Right lung (tissue), 5 donors: Measurements from ENCODE around the gene MYO5B. TPM values are rescaled to one million over a fixed set of nuclear protein-coding genes. Genes with fewer than 3 reads are reported as not detected.

Experiments
- DNase-seq, 2 donors: peaks; one replicate each; pipeline ENCODE4 v3.0.0-alpha.2; 2013
- polyA plus RNA-seq, 5 donors: library from polyadenylated mRNA; unstranded; fragments of 120-200 nt; gene quantifications; one replicate each; pipeline versions ENCODE4 v1.2.1 to v1.2.3, GENCODE V29; 2013; ENCODE audit warnings: inconsistent platforms in 1 of 5, low replicate concordance in 1 of 5; ENCODE audit not compliant: insufficient read length in 5 of 5, insufficient read depth in 1 of 5

MYO5B gene
- polyA plus RNA-seq, 5 donors, result 7.9 to 13.5 (median 13.0) TPM

DNA sequence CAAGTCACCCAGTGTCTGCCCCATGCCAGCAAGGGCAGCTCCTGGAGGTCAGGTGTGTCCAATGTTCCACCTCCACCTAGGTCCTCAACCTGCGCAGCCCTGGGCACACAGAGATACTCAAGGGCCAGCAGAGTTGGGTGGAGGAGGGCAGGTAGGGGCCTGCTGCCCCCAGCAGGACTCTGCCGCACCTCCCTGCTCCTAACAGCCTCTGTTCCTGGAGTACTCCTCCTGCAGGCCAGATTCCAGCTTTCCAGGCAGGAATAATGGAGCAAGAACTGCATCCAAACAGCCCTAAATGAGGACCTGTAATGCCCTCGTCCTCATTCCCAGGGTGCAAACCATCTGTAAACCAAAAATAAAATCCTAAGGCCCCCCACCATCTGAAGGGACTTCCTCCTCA lies 337.2 kb downstream of the MYO5B start:
- DNase-seq, result no peak

DNA sequence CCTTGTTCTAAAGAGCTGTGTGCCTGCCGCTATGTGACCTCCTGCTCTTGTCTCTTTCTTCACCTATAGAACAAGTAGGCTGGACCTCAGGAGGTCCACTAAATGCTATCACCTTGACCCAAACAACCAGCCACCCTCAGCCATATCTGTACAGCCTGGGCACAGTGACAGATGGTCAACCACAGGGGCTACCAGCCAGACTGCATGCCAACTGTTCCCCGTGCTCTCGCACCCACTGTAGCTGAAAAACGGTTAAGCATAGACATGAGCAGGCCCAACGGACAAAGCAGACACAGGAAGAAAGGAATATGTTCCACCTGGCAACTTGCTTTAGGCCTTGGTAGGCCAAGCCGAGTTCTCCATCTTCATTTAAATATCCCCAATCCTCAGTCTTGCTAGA lies 338.5 kb downstream of the MYO5B start:
- no peak for DNase-seq

DNA sequence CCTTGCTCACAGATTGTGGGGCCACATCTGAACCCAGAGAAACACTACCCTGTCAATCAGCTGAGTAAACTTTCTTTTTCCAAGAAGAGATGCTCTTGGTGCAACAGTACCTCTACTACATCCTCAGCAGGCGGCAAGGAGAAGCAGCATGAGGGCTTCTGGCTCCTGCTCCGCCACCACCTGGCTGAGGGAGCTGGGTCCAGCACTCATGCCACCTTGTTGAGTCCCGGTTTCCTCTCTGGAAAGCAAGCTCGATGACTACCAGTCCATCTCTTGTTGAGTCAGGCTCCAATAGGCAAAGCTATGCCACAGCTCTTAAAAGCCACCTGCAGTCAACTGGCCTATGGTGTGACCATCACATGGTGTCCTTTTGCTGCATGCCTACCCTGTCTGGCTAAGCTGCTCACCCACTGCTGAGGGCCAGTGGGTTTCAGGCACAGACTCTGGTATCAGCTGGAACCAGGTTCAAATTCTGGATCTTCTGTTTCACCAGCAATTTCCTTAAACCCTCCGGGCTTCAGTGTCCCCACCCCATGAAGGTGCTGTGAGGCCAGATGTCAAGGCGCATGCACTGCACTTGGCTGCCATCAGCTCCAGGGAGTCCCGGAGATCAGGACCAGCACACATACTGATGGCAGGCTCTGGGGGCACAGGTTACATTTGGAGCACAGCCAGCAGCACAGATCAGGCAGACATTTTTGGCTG lies 339.1 kb downstream of the MYO5B start:
- no peak for DNase-seq

DNA sequence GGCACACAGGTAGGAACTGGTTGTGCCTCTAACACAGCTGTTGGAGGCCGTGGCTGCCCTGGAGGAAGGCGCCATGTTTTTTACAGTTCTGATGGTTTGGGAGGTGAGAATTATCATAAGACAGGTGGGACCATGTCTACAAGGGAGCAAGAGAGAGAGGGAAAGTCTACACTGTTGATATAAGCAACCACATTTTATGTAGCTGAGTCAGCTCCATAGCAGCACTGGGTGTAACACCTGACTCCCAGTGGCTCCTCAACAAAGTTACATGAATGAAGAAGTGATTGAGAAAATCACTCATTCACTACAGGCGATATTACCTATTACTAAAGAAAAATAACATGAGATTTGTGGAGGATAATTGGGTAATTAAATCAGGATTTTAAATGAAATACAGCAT lies 340.3 kb downstream of the MYO5B start:
- no peak for DNase-seq

DNA sequence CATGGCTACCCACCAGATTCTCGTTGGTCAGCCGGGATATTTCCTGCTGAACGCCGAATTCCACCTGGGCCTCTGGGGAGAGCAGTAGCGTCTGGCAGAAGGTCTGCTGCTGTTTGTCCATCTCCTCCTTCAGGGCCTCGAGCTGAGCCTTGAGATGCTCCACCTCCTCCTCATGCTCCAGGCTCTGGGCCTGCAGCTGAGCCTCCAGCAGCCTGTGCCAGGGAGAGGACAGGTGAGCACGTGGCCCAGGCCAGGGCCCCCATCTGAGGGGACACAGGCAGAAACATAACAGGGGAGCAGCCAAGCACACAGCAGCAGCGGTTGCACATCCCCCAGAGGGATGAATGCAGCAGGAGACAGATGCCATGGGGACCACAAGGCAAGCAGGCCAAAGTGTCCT lies 341.5 kb downstream of the MYO5B start:
- no peak for DNase-seq

DNA sequence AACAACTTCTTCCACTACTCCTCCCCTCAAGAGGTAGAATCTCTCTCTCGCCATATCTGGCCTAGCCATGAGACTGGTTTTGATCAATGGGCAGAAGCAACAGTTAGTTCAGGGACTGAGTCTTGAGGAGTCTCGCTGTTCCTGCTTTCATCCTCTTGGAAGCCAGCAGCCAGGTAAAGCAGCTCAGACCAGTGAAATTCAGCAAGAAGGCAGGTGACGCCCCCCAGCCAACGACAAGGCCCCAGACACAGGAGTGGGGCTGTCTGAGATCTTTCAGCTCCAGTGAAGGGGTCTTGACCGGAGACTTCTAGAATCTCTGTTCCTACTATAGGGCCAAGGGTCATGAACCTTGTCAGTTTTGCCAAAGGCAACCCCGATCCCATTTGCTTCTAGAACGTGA lies 341.9 kb downstream of the MYO5B start:
- DNase-seq, result no peak

DNA sequence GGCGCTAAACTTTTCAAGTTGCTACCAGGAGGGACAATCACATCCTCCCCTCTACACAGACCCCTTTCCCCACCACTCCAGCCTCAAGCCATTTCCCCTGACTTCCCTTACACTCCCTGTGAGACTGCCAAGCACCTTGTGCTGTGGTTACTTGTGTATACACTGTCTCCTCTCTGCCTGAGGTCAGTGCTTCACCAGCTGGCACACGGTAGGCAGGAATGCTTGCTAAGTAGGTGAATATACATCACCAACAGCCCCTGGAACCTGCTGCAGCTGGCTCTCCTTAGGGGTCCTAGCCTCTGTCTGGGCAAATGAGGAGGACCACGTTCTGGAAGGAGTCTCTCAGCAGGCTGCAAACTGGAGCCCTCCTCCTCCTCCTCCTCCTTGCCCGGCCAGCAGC lies 343.3 kb downstream of the MYO5B start:
- no peak for DNase-seq

DNA sequence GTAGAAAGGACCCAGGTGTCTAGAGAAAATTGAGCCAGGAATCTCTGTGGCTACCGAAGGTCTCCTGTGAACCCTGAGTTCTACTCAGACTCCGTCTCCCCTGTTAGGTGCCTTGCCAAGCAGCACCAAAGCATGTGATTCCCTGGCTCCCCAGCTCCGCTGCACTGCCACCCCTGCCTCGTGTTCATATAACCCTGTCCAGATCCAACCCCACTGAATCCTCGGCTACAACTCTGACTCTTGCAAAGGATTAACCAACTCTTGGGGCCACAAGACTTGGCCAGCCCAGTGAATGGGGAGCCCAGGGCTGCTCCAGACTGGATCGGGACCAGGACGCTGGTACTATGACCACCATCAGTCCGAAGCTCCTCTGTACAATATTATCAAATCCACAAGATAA lies 344.3 kb downstream of the MYO5B start:
- DNase-seq, result no peak

DNA sequence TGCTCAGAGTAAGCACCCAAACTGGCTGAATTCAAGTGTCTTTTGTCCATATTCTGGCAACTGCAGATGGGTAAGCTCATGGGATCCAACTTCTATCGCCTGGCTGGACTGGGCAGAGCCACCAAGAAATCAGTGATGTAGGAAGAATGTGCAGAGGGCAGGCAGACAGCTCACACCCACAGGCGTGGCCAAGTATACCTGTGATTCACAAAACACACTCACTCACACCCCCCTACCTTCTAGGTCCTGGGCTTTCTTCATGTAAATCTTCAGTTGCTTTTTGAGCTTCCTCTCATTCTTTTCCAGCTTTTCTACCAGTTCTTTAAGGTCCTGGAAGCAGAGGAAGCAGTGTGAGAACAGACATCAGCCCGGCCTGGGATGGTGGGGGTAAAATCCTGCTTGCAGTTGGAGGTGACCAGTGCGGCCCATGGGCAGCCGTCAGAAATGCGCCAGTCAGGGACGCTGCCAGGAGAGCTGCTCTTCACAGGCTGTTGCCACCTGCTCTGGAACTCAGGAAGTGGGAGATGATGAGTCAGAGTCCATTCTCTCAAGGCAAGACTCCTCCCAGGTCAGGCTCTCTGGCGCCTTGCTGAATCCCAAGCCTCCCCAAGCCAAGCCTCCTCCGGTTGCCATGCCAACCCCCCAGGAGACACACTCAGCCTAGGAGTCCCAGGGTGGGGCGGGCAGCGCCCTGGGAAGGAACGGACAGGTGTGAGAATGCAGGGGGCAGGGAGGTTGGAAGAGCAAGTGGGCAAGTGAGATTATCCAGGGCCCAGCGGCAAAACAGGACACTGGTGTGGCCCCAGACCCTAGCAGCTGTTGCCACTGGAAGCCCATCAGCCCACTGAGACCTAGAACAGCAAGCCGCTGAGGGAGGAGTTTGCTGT lies 345.4 kb downstream of the MYO5B start:
- DNase-seq, result no peak

DNA sequence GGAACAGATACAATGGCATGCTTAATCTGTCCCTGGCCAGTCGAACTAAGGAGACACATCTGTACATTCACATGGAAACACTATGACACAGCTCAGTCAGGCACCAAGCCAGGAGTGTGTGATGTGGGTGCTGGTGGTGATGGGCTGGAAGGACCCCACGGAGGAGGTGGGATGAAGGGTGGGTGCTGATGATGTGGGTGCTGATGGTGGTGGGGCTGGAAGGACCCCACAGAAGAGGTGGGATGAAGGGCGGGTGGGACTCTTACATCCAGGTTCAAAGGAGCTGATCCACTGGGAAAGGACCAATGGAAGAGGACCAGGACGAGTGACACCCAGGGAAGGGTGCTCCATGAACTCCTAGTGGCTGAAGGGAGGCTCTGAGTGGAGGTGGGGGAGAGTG lies 346.8 kb downstream of the MYO5B start:
- DNase-seq, result no peak

DNA sequence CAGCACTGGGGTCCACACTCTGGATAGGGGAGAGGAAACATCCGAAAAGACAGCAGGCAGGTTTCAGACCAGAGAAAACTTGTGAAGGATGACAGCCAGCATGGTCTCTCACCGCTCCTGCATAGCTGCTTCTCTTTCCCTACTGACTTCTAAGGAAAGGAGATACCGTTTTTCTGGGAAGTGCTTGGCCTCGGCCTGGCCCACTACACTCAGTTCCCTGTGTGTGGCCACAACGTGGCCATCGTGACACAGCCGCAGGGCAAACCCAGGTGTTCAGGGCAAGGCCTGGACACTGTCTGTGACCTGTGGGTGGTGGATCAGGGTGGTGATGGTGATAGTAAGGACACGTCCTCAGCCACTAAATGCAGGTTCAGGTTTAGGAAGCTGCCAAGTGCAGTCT lies 347.4 kb downstream of the MYO5B start:
- no peak for DNase-seq

DNA sequence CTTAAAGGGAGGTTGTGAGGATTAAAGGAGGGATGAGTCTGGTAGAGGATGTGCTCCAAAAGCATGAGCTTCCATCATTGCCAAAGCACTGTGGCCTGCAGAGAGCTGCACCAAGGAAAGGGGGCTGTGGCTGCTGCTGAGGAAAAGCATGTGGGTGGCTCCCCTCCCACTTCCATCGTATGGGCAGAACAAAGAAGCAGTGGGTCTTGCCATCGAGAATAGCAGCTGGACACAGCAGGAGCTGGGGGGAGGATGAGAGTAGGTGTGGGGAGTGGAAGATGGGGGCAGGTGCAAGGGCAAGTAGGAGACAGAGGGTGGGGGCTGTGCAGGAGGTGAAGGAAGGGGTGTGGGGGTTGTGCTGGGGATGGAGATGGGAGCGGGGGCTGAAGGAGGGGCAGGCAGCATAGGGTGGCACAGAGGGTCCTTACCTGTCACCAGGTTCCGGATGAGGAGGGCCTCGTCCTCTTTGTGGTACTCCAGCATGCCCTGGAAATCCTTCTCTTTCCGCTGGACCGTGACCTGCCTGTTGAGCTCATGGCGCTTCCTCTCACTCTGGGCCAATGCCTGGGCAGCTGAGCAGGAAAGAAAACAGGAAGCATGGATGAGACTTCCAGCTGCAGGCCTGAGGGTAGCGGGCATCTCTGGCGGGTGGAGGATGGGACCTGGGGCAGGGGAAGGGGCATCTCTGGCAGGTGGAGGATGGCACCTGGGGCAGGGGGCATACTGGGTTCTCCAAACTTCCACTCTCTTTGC lies 348.1 kb downstream of the MYO5B start:
- DNase-seq, result no peak

DNA sequence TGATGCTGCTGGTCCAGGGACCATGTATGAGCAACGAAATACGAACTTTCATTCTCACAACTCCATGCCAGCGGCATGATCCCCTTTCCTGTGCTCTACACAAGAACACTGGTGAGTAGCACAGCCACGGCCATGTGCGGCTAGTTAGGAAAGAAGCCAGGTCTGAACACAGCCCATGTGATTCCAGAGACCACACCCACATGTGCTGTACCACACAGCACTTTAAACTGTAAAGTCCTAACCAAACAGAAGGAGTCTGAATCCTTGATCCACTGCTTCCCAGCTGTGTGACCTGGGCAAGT lies 348.6 kb downstream of the MYO5B start:
- DNase-seq, result no peak

DNA sequence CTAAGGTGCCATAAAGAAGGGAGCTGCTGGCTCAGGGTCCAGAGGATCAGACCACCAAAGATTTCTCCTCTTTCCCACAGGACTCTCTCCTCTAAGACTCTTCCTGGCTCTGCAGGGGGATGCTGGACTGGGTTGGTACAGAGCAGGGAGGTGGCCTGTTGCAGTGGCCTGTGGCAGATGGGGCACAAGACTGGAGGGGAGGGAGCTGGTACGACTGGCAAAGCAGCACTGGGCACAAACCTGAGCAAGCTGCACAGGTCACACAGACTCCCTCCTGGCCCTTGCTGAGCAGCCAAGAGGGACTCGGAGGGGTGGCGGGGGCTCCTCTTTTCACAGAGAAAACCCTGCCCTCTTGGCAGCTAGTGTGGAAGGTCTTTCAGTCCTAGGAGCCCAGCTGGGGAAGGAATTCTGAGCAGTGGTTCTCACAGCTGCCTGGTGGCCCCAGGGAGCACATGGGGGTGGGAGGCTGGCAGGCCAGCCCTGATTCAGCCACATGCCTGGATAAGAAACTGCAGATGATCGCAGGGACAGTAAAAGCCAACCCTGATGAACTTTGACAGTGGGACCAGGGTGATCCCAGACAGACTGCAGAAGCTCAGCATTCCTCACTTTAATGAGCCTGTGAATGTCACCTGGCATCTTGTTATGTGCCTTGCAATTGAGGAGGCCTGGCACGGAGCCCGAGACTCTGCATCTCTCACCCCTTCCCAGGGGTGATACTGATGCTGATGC lies 349.2 kb downstream of the MYO5B start:
- no peak for DNase-seq

DNA sequence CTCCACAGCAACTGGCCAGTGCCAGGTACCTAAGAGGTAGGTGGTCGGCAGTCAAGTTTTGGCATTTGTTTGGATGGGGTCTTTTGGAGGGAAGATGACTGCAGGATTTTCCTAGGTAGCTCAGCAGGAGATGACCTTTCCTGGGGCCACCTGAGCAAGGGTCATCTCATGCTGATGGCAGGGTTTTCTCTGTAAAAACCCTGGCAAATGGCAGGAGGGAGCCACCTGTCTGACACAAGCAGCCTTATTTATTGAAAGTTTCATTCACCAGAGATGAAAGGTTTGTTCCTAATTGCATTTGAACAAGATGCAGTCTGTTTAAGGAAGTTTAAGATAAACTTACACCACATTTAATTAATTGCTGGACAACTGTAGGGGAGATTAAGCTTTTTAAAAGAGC lies 350.0 kb downstream of the MYO5B start:
- no peak for DNase-seq

DNA sequence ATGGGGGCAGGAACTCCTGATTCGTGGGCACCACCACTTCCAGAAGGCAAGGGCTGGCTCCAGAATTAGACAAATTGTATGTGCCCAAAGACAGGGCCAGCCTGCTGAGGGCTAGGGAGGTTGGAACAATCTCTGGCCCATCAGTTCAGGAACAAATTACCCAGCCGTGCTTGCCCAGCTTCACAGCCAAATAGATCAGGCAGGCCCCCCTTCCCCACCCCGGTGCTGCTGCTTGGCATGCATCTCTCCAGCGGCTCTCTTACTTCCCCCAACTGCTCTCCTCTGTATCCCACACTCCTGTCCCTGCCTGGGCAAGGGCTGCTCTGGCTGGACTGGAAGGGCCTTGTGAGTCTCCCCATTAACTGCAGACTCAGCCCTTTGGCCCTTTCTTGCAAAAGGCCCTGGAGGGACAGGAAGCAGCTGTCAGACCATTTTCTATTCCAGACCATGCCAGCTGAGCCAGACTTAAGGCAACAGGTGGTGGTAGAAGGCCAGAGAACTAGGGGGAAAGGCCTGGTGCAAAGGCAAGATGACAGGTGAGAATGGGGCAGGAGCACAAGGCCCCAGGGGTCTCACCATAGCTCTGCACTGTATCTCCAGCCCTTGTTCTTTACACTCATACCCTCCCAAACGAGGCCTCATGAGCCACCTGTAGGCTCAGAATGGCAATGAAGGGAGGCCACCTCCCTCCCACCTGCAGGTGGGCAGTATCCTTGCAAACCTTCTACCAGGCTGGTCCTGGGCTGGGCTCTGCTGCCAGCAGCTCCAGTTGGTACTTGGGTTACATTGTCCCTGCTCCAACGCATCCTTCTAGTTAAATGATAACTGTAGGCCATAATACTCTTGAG lies 350.9 kb downstream of the MYO5B start:
- no peak for DNase-seq

DNA sequence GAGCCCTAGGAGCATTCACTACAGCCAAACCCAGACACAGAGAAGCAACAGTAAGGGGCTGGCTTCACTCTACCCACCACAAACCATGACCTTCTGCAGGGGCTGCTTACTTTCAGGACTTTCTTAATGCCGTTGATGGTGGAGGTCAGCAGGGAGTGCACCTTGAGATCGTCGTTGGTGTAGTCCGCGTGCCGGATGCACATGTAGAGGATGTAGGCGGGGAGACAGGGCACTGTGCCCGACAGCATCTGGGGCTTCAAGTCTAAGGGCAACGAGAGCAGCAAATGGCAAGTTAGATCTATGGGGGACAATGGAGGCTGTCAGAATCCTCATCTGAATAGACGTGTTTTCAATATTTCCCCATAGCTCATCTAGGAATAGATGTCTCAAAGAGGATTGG lies 351.8 kb downstream of the MYO5B start:
- no peak for DNase-seq

DNA sequence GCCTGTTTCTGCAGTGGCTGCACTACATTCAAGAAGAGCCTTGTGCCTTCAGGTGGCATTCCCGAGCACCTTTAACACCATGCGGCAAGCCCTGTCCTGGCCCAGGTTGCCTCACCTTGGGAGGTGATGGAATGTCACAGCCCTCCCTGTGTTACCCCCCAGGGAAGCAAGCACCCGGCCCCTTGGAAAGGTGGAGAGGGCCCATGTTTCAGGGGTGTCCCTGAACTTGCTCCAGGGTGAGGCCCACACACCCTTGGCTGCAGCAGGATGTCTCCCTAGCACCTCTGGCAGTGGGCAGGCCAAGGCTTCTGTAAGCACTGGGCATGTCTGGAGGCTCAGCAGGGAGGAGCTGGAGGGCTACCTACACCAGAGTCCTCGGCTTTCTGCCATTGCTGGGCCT lies 352.3 kb downstream of the MYO5B start:
- no peak for DNase-seq

DNA sequence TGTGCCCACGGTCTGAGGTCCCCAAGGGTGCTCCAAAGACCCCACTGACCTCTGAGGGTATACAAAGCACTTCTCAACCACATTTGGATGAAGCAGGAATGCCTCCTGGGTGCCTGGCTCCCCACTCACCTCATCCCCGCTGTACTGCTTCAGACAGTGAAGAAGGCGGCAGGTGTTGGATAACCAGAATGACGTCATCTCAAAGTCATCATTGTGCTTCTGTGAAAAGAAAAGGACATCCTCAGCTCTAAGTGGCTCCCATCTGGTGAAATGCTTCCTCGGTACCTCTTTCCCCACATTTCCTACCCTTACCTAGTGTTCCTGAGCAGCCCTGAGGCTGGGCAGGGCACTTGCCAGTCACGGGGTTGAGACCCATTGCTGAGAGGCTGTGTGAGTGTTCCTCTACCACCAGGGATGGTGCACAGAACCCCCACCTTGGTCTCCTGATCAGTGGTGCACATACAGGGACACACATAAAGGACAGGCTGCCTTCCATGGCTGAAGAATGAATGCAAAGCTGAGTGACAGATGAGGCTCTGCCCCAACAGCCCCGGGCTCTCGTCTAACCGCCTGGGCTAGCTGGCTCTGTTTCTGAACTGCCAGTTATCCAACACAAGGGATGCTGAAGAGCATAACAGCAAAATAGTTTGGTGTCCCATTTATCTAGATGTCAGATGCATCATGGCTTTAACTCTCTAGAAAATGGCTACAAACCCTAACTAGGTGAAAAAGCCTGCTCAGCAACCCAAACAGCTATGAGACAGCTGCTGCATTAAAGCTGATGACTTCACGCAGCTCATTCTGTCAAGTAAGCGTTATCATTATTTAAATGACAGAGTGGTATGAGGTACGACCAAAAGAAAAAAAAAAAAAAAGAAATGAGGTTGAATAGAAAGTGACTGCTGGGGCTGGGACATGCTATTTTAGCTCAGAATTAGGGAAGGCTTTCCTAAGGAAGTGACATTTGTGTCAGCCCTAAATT lies 353.4 kb downstream of the MYO5B start:
- no peak for DNase-seq

DNA sequence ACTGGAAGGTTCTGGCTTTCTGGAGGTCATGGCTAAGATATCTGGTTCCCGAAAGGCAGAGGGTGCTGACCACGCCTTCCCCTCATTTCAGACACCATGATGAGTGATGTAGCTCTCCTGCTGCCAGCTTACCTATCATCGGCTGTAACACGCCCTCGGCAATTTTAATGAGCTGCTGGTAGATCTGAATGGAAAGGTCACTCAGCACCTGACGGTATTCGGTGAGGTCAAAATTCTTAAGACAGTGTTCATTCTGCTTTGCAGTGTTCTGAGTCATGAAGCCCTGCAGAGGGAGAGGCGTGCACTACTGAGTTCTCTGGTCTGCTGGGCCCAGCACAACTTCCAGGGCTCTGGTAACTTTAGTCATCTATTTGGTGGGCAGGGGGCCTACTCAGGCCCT lies 355.9 kb downstream of the MYO5B start:
- no peak for DNase-seq
